CD4-positive, alpha-beta T cell treated with Interleukin-2 at 100 ng/mL for 4 hours (primary cell): ENCODE results near the gene ARHGEF37.
"Not testable (repeated sequence)": the region's sequence is repeated elsewhere in the genome, so short reads cannot be mapped to it uniquely, and the experiment has no call there.

Experiments used
- DNase-seq: peaks from one replicate; pipeline ENCODE4 v3.0.0-alpha.2; 2020; ENCODE audit warnings: low spot score

ARHGEF37 gene

GRCh38 chr5:149567226-149567625 is 14.1 kb upstream of the ARHGEF37 start:
- no peak for DNase-seq

- DNase-seq, result no peak
Measured at GRCh38 chr5:149572170-149572569, 9.1 kb upstream of the ARHGEF37 start.

DNA sequence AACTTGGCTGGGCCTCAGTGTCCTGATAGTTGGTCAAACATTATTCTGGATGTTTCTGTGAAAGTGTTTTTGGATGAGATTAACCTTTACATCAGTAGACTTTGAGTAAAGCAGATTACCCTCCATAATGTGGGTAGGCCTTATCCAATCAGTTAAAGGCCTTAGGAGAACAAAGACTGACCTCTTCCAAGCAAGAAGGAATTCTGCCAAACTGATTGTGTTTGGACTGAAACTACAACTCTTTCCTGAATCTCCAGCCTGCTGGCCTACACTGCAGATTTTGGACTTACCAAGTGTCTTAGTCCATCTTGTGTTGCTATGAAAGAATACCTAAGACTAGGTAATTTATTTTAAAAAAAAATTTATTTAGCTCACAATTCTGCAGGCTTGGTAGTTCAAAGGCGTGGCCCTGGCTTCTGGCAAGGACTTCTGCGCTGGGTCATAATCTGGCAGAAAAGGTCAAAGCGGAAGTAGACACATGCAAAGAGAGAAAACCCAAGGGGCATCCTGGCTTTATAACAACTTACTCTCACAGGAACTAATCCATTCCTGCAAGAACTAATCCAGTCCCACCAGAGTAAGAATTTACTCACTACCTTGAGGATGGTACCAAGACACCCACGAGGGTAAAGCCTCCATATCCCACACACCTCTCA is 8.6 kb upstream of the ARHGEF37 start:
- no peak for DNase-seq

GRCh38 chr5:149575131-149575530 is 6.2 kb upstream of the ARHGEF37 start:
- no peak for DNase-seq

DNA sequence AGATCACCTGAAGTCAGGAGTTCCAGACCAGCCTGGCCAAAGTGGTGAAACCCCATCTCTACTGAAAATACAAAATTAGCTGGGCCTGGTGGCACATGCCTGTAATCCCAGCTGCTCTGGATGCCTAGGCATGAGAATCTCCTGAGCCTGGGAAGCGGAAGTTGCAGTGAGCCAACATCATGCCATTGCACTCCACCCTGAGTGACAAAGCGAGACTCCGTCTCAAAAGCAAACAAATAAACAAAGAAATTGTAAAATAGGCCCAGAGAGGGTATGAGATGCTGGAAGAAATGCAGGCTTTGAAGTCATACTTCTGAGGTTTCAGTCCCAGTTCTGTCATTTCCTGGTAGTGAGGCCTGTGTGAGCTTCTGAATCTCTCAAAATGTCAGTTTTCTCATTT is 5.3 kb upstream of the ARHGEF37 start:
- DNase-seq, result no peak

DNA sequence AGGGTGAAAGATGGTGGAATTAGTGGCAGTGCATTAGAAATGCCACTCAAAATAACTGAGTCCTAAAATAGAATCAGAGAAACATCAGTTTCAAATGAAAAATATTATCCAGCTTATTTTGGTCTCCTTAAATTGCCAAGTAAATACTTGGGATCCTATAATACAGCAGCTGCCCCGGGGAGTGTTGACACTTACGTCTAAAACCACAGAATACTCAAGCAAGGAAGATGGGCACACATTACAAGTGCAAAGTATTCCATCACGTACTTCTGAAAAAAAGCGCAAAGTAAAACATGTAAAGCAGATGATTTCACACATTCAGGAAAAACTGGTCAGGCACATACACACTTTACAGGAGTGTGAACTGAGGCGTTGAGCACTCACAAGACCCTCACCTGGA is 2.4 kb upstream of the ARHGEF37 start:
- DNase-seq, result no peak

DNA sequence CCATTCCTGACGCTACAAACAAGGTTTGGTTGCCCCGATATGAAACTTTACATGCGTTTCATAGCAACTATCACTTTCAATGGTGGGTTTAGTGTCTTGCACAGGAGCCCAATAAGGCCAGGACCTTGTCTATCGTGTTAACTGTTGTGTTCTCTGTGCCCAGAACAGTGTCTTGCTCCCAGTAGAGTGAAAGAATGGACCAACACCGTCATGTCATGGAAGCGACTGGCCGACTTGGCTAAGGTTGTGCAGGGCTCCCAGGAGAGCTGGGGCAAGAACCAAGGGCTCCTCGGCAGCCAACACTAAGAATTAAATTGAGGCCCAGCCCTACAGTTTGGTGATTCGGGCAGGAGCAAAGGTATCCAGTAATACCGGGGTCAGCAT is 498 bp upstream of the ARHGEF37 start:
- DNase-seq, result no peak

DNA sequence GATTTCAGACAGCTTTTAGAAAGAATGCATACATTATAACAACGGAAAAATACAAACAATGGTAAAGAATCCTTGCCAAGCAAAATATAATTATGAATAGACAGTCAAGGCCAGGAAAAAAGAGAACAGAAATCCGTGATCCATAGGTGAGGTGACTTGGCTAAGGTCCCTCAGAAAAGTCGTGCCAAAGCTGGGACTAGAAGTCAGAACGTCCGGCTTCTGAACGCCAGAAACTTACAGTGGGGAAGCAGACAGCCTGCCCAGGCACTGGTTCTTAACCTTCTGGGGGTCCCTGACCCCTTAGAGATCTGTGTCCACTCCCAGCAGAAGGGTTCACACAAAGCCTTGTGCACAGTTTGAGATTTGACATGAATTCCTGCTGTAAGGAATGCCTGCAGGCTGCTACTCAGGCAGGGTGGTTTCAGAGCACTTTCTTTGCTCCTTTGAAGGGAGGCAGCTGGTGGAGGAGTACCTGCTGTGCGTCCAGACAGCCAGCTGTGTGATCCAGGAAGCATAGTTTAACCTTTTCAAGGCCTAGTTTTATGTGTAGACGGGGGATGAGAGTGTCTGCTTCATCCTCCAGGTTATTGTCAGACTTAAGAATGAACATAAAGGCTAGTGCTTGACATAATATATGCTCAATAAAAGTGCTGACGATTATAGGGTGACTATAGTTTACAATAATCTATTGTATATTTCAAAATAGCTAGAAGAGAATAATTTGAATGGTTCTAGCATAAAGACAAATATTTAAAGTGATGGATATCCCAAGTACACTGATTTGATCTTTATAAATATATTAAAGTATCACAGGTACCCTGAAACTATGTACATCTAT is 852 bp downstream of the ARHGEF37 start:
- DNase-seq, result no peak

GRCh38 chr5:149583394-149583793 is 2.1 kb downstream of the ARHGEF37 start:
- no peak for DNase-seq

DNA sequence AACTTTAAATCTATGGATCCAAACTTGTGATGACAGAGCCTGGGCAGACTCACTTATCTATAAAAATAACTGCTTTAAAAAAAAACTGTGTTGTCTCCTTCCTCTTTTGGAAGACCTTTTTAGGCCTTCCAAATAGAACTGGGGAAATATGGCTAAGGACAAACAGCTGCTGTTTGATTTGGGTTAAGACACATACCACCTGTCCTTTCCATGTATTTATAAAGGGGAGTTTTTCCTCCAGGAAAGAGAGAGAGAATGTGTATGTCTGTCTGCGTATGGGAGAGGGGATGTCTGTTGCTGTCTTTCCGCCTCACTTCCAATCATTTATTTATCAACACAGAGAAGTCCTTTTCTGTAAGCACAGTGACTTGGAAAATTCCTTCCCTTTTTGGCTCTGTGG is 2.8 kb downstream of the ARHGEF37 start:
- DNase-seq, result no peak

GRCh38 chr5:149585910-149586309 is 4.6 kb downstream of the ARHGEF37 start:
- DNase-seq, result no peak

DNA sequence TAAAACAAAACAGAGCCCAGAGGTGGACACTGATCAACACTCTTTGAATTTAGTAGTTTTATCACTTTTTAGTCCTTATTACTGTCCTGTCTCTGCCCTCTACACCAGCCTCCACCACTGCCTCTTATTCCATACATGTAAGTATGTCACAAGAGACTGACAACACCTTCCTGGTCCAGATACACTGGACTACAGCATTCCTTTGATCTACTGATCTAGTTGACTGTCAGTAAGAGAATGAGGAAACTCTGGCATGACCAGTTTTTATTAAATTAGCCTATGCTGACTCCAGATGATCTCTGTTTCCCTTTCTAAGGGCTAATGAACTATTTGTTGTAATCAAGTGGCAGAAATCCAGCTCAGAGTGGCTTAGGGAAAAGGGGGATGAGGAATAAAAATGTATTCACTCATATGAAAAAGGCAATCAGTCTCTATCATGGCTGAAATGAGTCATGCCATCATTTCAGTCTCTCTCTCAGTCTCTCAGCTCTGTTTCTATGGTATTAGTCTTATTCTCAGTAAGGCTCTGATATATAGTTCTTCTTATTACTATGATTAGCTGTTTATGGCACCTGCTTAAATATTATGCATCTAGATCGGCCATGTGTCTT is 5.5 kb downstream of the ARHGEF37 start:
- DNase-seq, result no peak

- no peak for DNase-seq
Measured at GRCh38 chr5:149588936-149589335, 7.6 kb downstream of the ARHGEF37 start.

- DNase-seq, result no peak
Measured at GRCh38 chr5:149593370-149593769, 12.1 kb downstream of the ARHGEF37 start.

DNA sequence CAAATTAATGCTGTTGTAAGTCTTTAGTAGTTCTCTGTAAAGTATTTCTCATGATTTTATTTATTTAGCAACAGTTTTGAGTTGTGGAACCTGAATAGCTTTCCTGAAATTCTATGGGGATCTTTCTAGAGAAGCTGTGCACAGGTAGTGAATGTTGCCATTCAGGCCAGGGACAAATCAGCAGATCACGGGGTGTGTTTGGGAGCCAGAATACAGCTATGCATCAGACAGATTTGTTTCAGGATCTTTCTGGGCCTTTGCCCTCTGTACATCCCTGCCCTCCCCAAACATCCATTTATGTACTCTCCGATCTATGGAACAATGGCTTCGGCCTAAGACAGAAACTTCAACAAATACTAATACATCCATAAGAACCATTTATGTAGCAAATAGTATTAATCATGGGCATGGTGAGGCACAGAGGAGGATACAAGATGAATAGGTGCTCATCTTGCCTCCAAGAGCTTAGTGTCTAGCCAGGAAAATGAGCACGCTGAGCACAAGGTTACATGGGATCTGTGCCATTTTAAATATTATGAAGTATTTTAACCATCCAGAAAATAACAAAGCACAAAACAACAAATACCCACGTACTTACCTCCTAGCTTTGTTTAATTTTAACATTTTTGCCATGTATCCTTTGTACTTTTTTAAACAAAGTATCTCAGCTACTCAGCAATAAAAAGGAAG is 13.1 kb downstream of the ARHGEF37 start:
- no peak for DNase-seq

GRCh38 chr5:149595105-149595504 is 13.8 kb downstream of the ARHGEF37 start:
- DNase-seq, result not testable (repeated sequence)

DNA sequence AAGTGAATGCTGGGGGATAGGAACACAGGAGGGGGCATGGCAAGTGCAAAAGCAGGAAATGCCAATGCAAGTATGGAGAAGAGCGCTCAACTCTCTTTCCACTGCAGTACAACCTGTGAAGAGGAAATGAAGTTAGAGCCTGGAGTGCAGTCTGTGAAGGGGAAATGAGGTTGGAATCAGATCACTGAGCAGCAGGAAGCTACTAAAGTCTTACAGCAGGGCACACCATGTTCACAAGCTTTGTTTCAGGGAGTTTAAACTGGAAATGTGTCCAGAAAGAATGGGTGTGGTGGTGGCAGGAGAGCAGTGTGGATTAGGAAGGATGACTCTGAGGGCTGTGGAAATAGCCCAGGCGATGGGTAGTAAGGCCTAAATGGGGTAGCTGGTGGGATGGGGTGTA is 15.4 kb downstream of the ARHGEF37 start:
- no peak for DNase-seq

GRCh38 chr5:149597618-149598017 is 16.3 kb downstream of the ARHGEF37 start:
- no peak for DNase-seq

DNA sequence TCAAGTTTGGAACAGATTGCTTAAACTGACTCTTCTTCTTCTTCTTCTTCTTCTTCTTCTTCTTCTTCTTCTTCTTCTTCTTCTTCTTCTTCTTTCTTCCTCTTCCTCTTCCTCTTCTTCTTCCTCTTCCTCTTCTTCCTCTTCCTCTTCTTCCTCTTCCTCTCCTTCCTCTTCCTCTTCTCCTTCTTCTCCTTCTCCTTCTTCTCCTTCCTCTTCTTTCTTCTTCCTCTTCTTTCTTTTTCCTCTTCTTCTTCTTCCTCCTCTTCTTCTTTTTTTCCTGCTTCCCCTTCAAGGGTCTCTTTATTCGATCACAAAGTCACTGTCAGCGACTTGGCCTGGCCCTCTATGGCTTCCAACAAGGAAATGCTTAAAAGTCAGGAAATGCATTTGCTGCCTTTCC is 16.9 kb downstream of the ARHGEF37 start:
- DNase-seq, result not testable (repeated sequence)

GRCh38 chr5:149598966-149599365 is 17.7 kb downstream of the ARHGEF37 start:
- DNase-seq, result no peak

DNA sequence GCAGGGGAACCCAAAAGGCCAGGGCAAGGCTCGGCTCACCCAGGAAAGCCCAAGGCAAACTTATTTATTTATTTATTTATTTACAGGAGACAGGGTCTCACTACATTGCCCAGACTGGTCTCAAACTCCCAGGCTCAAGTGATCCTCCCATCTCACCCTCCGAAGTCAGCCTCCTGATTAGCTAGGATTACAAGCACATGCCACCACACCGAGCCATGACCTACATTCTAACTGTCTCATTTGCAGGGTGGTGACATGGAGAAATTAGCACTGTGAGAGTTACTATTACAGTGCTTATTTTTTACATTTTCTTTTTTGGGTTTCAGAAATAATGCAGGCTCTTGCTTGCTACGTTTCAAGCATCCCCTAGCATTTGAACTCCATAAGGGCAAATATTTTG is 18.1 kb downstream of the ARHGEF37 start:
- no peak for DNase-seq

- DNase-seq, result no peak
Measured at GRCh38 chr5:149600932-149601331, 19.6 kb downstream of the ARHGEF37 start.

DNA sequence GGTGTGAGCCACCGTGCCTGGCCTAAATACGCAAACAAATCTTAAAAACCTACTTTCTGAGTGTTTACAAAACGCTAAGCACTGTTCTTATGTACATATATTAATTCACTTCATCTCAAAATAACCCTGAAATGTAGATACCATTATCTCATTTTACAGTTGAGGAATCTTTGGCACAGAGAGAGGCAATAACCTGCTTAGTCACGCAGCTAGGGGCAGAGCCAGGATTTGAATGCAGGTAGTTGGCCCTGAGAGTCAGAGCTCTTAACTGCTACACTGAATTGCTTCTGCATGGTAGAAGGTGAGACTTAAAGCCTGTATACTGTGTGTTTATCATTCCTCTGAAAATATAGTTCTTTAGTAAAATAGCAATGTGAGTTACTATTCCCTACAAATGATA is 21.9 kb downstream of the ARHGEF37 start:
- DNase-seq, result no peak
